NCI-H748 (cell line): ENCODE data around the gene SCD5.
A peak's percentile ranks its signal among the peaks of the same experiment; 100 is the strongest.

Experiments used
- DNase-seq: peaks from one replicate; lab custom pipeline; 2025; ENCODE audit not compliant: unreplicated experiment; lab: John Stamatoyannopoulos, UW

The SCD5 gene

DNA sequence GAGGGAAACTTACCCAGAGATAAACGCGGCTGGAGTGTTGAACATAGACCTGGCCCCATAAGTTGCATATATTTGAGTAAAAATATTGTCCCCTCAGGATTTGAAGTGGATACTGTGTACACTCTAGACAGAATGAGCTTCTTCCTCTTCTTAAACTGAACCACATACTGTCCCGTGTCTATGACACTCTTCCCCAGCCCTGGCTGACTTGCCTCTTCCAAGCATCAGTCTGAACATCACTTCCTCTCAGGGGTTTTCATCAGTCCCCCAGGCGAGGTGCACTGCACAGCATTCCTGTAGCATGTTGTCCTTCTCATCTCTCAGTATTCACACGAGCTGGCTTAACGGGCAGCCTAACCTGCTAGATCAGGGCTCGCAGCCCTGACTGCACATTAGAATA, 156.3 kb downstream of the SCD5 start:
- no peak for DNase-seq

DNA sequence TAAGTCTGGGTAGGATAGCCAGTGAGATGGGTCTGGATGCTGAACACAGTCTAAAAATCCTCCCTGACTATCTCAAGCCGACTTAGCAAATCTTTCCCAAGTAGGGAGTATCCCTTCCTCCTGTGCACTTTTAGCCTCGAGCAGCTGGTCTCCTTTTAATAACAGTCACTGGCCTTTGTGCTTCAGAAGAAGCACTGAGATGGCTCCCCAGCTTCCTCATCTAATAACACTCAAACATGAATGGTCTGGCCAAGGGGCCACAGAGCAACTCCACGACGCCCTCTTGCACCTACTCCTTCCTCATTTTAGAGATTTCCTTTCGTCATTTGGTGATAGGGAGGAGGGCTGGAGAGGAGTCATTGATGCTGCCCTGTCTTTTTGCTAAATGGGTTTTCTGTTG, 158.1 kb downstream of the SCD5 start:
- DNase-seq = no peak

DNA sequence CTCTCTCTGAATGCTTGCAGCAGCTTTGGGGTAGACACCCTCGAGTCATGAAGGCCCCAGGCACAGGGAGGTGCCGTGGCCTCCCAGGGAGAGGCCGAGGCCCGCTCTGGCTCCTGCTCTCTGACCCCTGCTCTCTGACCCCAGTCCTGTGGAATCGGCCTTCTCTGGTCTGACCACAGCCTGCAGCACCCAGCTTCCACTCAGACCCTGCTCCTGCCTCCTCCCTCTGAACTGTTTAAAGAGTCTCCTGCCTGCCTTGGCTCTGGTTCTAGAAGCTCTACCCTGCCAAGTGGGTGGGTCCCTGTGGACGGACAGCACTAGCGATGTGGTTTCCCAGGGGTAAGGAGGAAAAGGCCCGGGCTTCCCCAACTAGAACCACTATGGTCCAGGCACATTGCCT, 158.6 kb downstream of the SCD5 start:
- no peak for DNase-seq

DNA sequence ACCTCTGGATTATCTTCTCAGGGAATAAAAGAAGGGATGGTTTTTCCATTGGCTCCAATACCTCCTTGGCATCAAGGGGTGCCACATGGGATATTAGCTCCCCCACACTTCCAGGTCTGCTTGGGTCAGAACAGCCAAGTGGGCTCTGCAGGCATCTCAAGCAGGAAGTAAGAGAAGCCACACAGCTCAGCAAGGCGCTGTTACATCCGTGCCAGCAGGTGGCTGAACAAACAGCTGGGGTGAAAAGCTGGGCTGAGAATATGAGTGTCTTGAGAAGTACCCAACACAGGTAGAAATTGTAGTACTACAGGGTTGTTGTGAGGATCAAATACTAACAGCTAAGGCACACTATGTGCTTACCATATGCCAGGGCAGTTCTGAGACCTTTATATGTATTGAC, 160.1 kb downstream of the SCD5 start:
- DNase-seq = no peak

DNA sequence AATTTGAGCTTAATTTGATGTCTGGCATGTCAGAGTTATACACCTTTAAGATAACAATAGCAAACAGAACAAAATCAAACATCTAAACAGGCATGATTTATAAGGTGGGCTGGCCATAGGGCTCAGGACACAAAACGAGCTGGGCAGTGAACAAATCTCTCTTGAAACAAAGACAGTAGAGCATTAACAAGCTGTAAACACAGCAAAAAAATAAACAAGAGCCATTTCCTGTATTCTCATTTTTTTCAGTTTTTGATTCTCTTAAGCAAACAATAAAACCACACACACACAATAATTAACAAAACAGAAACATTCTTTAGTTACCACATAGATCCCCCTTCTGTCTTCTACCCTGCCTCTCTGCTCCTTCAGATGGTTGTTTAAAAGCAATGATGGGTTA, 168.5 kb downstream of the SCD5 start:
- DNase-seq = no peak

DNA sequence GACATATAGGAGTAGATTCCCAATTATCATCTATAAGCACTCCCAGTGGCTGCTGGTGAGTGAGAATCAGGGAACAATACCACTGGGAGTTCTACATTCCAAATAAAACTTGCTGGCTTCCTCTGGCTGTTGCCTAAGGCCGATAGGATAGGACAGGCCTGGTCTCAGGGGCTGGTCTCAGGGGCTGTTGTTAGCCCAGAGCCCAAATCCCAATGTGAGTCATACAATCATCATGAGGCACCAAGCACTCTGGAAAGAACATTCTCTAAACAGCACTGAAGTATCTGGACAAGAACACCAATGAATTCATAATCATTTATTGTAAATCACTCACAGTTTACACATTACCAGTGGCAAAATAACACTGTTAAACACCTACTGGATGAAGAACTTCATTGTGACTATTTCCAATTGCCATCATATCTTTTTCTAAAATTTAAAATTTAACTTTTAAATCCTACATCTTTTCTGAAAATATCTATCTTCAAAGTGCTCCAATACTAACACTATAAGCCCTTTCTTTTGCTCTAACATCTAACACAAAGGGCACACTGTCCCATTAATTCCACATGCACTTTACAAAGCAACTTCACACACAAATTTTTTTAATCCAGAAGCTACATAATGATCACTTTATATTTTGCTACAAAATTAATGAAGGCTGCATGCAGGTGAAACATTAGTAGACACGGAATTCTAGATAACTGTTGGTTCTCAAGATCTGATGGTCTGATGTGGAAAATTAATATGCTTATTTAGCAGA, 169.2 kb downstream of the SCD5 start:
- DNase-seq = no peak

DNA sequence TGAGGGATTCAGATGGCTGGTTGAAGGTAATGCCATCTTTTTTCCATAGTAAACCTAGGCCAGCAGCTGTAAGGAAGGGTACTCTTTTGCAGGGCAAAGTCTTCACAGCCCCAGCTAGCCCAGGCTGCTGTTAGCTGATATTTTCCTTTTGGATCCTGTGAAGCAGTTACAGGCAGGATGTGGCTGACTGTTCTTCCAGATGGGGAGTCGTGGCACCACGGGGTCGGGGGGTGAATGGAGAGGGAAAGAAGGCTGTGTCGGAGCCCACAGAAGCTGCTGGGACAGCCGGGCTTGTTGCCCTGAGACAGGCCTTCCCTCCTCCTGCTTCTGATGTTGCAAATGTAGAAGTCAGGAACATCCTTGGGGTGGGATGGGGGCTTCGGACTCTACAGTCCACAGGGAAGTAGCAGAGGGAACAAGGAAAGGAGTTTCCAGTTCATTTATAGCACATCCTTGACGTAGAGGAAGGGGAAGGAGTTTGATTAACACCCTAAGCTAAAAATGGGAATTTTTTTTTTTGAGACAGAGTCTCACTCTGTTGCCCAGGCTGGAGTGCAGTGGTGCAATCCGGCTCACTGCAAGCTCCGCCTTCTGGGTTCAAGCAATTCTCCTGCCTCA, 172.2 kb downstream of the SCD5 start:
- DNase-seq = no peak

DNA sequence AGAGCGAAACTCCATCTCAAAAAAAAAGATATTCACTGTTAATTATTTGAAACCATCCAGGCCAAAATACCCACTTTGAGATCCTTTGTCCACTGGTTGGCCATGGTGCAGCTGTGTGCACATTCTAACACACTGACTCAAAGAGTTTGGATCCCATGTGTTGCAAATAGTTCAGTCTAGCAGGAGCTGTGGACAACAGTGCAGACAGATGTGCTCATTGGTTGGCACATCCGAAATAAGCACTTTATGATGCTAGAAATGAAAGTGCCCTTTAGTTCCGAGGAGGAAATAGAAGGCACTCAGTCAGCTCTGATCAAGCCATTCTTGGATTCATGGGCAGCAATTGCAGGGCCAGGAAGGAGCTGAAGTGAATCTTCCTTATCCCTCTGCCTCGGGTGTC, 173.8 kb downstream of the SCD5 start:
- no peak for DNase-seq

DNA sequence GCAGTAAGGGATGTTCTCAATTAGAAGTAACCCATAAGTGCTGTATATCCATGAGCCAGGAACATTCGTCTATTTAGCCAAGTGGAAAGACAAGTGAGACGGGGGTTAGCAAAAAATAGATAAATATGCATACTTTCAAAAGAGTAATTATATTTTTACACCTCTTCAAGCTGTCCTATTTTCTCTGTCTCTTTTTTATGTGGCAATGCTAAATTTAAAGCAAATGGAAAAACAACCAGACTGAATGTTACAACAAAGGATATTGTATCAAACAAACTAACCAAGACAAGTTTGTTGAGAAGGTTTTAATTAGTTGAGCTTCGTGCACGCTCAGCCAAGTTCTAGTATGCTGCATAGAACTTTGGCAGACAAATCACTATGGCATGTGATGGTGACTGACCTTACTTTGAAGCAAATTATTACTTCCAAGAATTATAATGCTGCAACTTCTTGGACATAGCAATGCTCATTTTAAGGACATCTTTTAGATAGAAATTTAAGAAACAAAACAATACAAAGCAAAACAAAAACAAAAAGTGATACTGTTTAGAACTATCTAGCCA, 175.4 kb downstream of the SCD5 start:
- DNase-seq = no peak

DNA sequence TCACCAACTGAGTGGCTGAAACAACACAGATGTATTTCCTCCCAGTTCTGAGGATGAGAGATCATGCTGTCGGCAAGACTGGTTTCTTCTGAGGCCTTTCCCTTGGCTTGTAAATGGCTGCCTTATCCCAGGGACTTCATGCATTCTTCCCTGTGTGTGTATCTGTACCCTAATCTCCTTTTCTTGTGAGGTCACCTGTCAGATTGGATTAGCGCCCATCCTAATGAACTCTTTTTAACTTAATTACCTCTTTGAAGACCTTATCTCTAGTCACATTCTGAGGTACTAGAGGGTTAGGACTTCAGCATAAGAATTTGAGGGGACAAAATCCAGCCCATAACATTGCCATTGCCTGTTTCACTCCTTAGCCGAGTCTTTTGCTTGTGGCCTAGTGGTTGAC, 177.3 kb downstream of the SCD5 start:
- DNase-seq = no peak

DNA sequence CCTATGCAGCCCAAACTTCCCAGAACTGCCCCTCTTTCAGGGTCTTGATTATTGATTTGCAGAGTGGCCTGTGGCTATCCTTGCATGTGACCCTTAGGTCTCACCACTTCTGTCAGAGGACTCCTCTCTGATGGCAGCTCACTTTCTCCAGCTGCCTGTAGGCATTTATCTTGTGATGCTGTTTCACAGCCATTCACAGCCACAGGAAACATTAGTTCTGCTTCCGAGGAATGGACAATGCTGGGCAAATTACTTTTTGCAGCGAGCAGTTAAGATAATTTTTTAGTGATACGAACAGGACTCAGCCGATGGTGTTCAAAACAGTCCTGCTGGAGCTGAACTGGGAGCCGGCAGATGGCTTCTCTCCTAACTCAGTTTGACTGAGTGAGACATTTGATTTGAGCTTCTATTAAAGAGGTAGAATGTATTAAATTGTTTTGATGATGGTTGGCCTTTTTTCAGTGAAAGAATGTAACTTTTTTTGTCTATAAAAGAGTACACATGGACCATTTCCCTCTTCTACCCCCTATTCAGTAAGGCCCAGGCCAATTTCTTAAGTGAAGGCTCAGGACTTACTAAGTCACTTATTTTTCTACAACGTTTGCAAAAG, 178.4 kb downstream of the SCD5 start:
- no peak for DNase-seq

DNA sequence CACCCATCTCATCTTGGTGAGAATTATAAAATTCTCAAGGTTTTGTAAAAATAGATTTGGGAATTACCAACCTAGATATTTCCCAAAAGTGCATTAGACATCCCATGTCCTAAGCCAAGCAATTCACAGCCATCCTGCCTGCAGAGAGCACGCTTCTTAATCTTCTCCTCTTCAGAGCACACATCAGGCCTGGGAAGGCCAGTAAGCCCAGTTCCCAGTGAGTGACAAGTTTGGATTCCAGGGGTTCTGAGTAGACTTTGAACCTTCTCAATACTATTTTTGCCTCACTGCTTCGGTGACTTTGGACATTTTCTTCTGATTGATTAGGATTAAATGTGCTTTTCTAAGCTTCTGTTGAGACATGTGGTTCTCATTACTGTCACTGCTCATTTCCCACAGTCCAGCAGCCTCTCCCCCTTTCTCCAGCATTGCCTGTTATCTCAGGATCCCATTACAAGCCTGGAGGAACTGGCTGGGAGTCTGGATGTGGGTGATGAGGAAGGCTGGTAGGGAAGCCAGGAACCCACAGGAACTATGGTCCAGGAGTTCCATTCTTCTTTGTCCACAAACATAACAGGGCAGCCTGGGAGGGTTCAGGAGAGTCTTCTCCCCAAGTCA, 180.4 kb downstream of the SCD5 start:
- no peak for DNase-seq

DNA sequence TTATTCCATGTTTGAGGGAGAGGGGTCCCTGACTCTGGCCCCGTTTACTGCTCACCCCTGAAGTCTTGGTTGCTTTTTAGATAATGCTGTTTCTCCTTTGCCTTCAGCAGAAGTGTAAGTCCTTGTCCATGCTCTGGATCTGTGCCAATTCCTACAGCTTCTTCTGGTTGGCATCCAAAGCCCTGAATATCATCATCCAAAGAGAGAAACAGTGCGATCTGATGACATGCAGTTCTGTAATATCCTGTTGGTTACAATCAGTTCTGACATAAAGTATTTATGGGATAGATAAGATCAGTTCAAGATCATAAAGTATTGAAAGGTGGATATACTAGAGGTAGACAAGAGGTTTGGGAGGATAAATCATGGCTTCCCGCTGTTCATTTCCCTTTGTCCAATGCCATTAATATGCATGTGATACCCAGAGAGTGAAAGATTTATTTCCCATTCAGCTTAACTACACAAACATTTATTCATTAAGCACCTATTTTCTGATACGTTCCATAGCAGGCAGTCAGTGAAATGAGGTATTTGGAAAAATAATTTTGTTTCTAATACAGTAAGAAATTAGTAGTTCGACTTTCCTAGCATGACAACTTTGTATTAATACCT, 183.7 kb downstream of the SCD5 start:
- no peak for DNase-seq

DNA sequence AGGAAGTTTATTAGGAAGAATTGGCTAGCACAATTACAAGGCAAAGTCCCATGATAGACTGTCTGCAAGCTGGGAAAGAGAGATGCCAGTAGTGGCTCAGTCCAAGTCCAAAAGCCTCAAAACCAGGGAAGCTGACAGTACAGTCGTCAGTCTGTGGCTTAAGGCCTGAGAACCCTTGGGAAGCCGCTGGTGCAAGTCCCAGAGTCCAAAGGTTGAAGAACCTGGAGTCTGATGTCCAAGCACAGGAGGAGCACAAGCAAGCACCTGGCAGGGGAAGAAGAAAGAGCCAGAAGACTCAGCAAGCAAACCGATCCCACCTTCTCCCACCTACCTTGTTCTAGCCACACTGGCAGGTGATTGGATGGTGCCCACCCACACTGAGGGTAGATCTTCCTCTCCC, 185.5 kb downstream of the SCD5 start:
- DNase-seq = no peak

DNA sequence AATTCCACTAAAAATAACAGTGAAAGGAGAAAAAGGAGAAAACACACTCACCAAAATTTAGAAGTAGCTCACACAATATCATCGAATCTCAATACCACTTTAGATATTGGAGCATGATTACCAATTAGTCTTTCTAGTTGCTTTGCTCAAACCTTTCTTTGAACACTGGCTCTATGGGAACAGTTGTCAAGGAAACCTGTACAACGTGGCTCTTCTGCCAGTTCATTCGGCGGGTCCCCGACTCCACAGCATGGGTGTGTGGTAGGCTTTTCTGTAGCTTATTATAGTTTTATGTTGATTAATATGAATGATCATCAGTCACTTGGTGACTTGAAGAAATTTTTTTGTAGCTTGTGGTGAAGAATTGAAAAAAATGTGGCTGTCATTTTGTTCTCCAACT, 186.6 kb downstream of the SCD5 start:
- DNase-seq = peak; percentile 73

DNA sequence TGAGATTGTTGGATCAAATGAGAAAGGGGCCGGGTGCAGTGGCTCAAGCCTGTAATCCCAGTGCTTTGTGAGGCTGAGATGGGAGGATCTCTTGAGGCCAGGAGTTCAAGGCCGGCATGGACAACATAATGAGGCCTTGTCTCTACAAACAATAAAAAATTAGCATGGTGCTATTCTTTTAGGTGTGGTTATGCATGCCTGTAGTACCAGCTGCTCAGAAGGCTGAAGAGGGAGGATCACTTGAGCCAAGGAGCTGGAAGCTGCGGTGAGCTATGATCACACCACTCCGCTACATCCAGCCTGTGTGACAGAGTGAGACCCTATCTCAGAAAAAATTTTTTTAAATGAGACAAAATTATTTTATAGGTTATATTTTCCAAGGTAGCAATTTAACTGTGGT, 187.1 kb downstream of the SCD5 start:
- peak; percentile 22 for DNase-seq

DNA sequence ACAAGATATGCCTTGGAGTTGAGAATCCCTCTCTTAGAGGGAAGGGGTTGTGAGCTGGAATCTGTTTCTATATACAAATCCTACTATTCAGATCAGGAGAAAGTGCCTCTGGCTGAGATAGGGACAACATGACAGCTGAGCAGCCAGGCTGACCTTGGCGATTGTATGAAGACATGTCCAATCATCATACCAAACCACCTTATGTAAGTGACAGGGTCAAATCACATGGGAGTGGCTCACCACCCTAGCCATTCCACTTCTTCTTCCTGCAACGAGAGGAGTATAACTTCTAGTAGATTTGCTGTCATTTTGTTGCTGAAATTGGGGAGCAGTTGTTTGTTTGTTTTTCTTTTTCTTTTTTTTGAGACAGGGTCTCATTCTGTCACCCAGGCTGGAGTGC, 188.6 kb downstream of the SCD5 start:
- DNase-seq = no peak

DNA sequence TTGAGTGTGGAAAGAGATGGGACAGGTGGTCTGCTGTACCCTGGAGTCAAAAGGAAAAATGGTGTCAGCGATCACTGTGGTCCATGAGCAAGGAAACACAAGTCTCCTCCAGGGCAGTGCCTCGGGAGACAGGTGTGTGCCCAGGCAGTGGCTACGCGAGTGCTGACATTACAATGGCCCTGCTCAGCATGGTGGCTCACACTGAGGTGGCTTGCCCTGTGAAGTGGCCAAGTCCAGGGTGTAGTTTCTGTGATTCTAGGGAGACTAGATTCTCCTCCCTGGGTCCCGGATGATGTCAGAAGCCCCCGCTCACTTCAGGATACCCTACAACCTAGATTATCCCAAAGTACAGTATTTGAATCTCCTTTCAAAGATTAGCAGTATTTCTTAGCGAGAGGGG, 192.0 kb downstream of the SCD5 start:
- DNase-seq = no peak

DNA sequence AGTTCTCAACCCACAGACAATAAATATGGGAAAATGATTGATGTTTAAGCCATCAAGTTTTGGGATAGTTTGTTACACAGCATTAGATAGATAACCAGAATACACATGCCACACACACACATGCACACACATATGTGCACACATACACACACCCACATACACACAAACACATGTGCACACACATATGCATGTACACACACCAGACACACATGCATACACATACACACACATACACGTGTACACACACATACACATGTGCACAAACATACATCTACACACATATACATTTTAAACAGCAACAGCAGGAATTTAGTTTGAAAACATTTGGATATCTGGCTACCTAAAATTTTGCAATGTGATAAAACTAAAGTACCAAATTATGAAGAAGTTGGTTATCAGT, 194.1 kb downstream of the SCD5 start:
- DNase-seq = no peak

DNA sequence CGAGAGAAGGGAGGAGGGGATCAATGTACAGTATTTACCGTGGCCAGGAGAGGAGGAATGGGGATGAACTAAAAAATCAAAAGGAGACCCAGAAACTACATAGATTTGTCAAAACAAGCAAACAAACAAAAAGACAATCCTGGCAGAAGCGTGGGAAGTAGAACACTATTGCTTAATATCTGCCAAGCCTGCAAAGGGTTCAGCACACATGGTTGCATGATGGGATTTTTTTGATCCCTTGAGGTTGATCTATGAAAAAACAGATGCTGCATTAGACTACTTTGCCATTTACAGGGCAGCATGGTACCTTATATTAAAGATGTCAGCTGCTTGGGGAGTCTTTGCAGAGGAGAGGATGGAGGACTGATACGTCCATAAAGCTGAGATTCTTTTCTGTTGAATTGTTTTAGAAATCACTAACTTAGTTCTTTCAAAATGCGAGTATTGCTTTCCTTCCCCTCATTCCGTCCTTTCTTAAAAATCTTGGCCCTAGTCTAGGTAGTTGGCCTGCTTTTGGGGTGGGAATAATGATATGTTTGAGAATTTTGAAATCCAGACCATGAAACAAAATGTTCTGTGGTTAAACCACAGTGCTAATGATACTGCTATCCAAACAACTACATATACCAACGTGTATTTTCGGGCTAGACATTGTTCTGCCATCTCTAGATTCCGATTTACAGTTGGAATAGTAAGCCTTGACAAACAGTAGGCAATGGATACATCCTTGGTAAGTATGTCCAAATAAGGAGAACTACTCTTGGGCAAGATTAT, 197.2 kb downstream of the SCD5 start:
- no peak for DNase-seq

DNA sequence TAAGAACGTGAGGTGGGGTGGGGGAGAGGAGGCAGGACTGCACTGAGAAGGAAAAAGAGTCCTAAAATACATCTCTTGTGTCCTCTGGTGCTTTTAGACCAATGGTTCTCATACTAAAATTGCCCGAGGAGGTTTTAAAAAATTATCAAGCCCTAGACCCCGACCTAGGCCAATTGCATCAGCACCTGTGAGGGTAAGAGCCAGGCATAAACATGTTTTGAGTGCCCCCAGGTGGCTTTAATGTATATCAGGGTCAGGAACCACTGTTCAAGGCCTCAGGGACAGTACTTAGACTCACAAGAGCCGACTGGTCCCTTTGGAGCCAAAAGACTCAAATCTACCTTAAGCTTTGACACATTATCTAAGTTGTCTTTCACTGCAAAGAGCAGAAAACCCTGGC, 199.3 kb downstream of the SCD5 start:
- DNase-seq = peak; percentile 35
